ENCODE data around the gene KLF2. TPM values are rescaled to one million over a fixed set of nuclear protein-coding genes. Genes with fewer than 3 reads are reported as not detected.

KLF2 gene
- total and polyA plus RNA-seq, 2 of the 13 experiments (the other 11 are each of a cell fraction or from before 2014, with no cell fraction given): not detected

DNA sequence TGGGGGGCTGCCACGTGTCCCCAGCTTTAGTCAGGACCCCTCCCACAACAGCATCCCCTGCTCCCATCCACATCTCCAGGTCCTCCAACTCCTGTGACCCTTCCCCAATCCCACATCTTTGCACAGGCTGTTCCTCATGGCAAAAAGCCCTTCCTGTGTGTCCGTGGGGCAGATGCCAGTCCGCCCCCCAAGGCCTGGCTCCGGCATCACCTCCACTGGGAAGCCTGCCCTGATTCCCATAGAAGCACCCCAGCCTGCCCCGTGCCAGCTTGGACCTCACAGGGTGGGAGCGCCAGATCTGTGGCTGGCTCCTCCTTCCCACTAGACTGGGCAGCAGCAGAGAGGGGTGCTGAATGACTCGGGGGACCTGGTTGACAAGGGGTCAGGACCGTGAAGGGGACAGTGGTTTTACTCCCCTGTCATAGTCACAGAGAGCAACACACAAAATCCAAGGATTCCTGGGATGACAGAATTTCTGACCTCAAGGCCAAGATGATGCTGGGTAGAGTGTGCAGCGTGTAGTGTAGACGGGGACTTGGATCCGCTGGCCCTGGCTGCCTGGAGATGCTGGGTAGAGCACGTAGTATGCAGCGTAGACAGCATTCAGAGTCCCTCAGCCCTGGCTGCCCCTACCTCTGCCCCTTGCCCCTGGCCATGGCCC is 13.3 kb downstream of the KLF2 start:
- FAIRE-seq (no peak), DNase-seq (ENCODE audit: low spot score) (no peak), ATAC-seq (no peak)
- in situ Hi-C loops (cut with HindIII; ENCODE audit: extremely low pct_ligation_motif_present, low pct_unique_long_range_greater_than_20kb): no loop called here
- Histone ChIP-seq H3K79me2 (ENCODE audit: insufficient read depth, low read length) (no peaks in the 10 kb centered on the region), H3K27ac (ENCODE audit: extremely low read length, insufficient read depth, low read length) (no peak overlapping the region), H4K20me1 (ENCODE audit: insufficient read depth, low read length) (no peaks in the 10 kb centered on the region), H3K9ac (ENCODE audit: insufficient read depth, low read depth, low read length) (no peak overlapping the region), H3K4me3 (replicated peaks in 1 of 3; ENCODE audit: insufficient read depth in 1 of 3, low read depth in 2 of 3, low read length in 3 of 3) (no peak overlapping the region), H3K27me3 (ENCODE audit: control insufficient read depth in 1 of 2, insufficient read depth in 2 of 2, low read length in 2 of 2) (peaks cover 0 to 15% of the 10 kb centered on the region in 2 experiments; a peak in 2 of 5 replicates), H2AFZ (ENCODE audit: low read length) (no peak overlapping the region), H3K36me3 (replicated peaks in 1 of 2; ENCODE audit: control insufficient read depth in 1 of 2, insufficient read depth in 2 of 2, low read length in 2 of 2) (no peaks in the 10 kb centered on the region), H3K4me2 (ENCODE audit: low read depth, low read length) (no peak overlapping the region), H3K9me3 (ENCODE audit: low read length) (no peaks in the 10 kb centered on the region), H3K4me1 (ENCODE audit: insufficient read depth, low read length) (peaks cover 13% of the 10 kb centered on the region)
- no TSS peak for BruUV-seq (replicated peaks)
- ChIA-PET POLR2A (no interaction called here), CTCF (ENCODE audit: low intra/inter-chr PET ratio, low total read pairs) (no interaction called here)
- WGBS (ENCODE audit: low lambda C conversion rate): 0% methylated on average over 1 of the region's 13 CpGs
- TF ChIP-seq ZNF326 (CRISPR knock-in tag; IDR thresholded peaks at IDR 0.05; ENCODE audit: borderline replicate concordance) (no peak), MIER3 (CRISPR knock-in tag; IDR thresholded peaks at IDR 0.05; ENCODE audit: borderline replicate concordance) (no peak), POLR2AphosphoS2 (IDR thresholded peaks at IDR 0.05; ENCODE audit: low read depth, low read length) (no peak), FOXA1 (IDR thresholded peaks at IDR 0.05) (no peak), FOXA1 (CRISPR knock-in tag; IDR thresholded peaks at IDR 0.05) (no peak), ZNF441 (CRISPR knock-in tag; IDR thresholded peaks at IDR 0.05; ENCODE audit: borderline replicate concordance) (no peak), HNF4G (IDR thresholded peaks at IDR 0.05; ENCODE audit: borderline replicate concordance, low read depth, low read length) (no peak), HNF4G (CRISPR knock-in tag; IDR thresholded peaks at IDR 0.05; ENCODE audit: borderline replicate concordance, low read depth) (no peak), PAF1 (CRISPR knock-in tag; IDR thresholded peaks at IDR 0.05) (no peak), ERF (CRISPR knock-in tag; IDR thresholded peaks at IDR 0.05) (no peak), SMYD3 (CRISPR knock-in tag; IDR thresholded peaks at IDR 0.05) (no peak), ZNF501 (CRISPR knock-in tag; IDR thresholded peaks at IDR 0.05) (no peak), ZFYVE20 (CRISPR knock-in tag; IDR thresholded peaks at IDR 0.05; ENCODE audit: borderline replicate concordance, low read depth) (no peak), ZNF776 (CRISPR knock-in tag; IDR thresholded peaks at IDR 0.05) (no peak), SRY (CRISPR knock-in tag; IDR thresholded peaks at IDR 0.05) (no peak)
- TF ChIP-seq, protein P1, sequence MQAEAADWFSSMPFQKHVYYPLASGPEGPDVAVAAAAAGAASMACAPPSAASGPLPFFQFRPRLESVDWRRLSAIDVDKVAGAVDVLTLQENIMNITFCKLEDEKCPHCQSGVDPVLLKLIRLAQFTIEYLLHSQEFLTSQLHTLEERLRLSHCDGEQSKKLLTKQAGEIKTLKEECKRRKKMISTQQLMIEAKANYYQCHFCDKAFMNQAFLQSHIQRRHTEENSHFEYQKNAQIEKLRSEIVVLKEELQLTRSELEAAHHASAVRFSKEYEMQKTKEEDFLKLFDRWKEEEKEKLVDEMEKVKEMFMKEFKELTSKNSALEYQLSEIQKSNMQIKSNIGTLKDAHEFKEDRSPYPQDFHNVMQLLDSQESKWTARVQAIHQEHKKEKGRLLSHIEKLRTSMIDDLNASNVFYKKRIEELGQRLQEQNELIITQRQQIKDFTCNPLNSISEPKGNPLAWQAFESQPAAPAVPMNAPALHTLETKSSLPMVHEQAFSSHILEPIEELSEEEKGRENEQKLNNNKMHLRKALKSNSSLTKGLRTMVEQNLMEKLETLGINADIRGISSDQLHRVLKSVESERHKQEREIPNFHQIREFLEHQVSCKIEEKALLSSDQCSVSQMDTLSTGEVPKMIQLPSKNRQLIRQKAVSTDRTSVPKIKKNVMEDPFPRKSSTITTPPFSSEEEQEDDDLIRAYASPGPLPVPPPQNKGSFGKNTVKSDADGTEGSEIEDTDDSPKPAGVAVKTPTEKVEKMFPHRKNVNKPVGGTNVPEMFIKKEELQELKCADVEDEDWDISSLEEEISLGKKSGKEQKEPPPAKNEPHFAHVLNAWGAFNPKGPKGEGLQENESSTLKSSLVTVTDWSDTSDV (CRISPR knock-in tag; IDR thresholded peaks at IDR 0.05): no peak
- TF ChIP-seq, protein P2, sequence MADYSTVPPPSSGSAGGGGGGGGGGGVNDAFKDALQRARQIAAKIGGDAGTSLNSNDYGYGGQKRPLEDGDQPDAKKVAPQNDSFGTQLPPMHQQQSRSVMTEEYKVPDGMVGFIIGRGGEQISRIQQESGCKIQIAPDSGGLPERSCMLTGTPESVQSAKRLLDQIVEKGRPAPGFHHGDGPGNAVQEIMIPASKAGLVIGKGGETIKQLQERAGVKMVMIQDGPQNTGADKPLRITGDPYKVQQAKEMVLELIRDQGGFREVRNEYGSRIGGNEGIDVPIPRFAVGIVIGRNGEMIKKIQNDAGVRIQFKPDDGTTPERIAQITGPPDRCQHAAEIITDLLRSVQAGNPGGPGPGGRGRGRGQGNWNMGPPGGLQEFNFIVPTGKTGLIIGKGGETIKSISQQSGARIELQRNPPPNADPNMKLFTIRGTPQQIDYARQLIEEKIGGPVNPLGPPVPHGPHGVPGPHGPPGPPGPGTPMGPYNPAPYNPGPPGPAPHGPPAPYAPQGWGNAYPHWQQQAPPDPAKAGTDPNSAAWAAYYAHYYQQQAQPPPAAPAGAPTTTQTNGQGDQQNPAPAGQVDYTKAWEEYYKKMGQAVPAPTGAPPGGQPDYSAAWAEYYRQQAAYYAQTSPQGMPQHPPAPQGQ (CRISPR knock-in tag; IDR thresholded peaks at IDR 0.05; ENCODE audit: borderline replicate concordance): no peak
- intact Hi-C loops (cut with micrococcal nuclease; ENCODE audit: unreplicated experiment): no loop called here

All from HepG2 (cell line).